ENCODE results near the gene VCAN. TPM values are rescaled to one million over a fixed set of nuclear protein-coding genes. Genes with fewer than 3 reads are reported as not detected.

The VCAN gene
- total RNA-seq, 1 experiment from 2014 or later: 0.72 TPM

DNA sequence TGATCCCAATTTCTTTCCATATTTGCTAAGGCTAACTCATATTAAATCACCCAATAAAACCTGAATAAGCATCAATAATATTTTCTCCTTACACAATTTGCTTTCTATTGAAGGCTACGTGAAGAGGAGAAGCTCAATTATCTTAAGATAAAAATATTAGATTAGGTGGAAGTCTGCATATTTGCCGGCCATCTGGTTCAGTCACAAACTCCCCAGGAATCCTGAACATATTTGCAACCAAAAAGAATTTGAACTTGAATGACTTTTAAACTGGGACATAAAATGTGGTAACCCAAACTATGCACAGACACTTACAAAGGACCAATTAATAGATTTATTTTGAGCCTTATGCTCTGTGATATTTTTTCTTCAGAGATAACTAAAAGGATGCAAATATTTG lies 156.8 kb downstream of the VCAN start:
- no peaks in the 10 kb centered on the region for H3K36me3 ChIP-seq (ENCODE audit: control insufficient read depth, insufficient read depth, low read length)
- ATAC-seq (no peak), DNase-seq (ENCODE audit: low read depth, low spot score) (no peak)
- ChIA-PET CTCF (no interaction called here), POLR2A (no interaction called here)
- H3K4me1 ChIP-seq (ENCODE audit: control insufficient read depth, insufficient read depth, low read length): no peaks in the 10 kb centered on the region
- no peaks in the 10 kb centered on the region for H3K9me3 ChIP-seq (ENCODE audit: control insufficient read depth, insufficient read depth, low read depth, low read length)
- H3K27ac ChIP-seq (ENCODE audit: low read length): no peak overlapping the region
- BruUV-seq (replicated peaks): no TSS peak
- in situ Hi-C loops (cut with HindIII; ENCODE audit: low pct_unique_long_range_greater_than_20kb, low sequenced_read_pairs) (no loop called here), intact Hi-C loops (cut with micrococcal nuclease; ENCODE audit: unreplicated experiment) (no loop called here)
- H3K27me3 ChIP-seq (ENCODE audit: control insufficient read depth, insufficient read depth, low read length): no peaks in the 10 kb centered on the region
- TF ChIP-seq POLR2AphosphoS5 (IDR thresholded peaks at IDR 0.05; ENCODE audit: low read depth, low read length) (no peak), TCF7L2 (IDR thresholded peaks at IDR 0.05; ENCODE audit: low read depth, low read length) (no peak), SIN3A (IDR thresholded peaks at IDR 0.05; ENCODE audit: borderline replicate concordance, insufficient read depth, low read depth, low read length) (no peak)
- TF ChIP-seq, protein P1, sequence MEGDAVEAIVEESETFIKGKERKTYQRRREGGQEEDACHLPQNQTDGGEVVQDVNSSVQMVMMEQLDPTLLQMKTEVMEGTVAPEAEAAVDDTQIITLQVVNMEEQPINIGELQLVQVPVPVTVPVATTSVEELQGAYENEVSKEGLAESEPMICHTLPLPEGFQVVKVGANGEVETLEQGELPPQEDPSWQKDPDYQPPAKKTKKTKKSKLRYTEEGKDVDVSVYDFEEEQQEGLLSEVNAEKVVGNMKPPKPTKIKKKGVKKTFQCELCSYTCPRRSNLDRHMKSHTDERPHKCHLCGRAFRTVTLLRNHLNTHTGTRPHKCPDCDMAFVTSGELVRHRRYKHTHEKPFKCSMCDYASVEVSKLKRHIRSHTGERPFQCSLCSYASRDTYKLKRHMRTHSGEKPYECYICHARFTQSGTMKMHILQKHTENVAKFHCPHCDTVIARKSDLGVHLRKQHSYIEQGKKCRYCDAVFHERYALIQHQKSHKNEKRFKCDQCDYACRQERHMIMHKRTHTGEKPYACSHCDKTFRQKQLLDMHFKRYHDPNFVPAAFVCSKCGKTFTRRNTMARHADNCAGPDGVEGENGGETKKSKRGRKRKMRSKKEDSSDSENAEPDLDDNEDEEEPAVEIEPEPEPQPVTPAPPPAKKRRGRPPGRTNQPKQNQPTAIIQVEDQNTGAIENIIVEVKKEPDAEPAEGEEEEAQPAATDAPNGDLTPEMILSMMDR (IDR thresholded peaks at IDR 0.05): no peak
- TF ChIP-seq, protein P2, sequence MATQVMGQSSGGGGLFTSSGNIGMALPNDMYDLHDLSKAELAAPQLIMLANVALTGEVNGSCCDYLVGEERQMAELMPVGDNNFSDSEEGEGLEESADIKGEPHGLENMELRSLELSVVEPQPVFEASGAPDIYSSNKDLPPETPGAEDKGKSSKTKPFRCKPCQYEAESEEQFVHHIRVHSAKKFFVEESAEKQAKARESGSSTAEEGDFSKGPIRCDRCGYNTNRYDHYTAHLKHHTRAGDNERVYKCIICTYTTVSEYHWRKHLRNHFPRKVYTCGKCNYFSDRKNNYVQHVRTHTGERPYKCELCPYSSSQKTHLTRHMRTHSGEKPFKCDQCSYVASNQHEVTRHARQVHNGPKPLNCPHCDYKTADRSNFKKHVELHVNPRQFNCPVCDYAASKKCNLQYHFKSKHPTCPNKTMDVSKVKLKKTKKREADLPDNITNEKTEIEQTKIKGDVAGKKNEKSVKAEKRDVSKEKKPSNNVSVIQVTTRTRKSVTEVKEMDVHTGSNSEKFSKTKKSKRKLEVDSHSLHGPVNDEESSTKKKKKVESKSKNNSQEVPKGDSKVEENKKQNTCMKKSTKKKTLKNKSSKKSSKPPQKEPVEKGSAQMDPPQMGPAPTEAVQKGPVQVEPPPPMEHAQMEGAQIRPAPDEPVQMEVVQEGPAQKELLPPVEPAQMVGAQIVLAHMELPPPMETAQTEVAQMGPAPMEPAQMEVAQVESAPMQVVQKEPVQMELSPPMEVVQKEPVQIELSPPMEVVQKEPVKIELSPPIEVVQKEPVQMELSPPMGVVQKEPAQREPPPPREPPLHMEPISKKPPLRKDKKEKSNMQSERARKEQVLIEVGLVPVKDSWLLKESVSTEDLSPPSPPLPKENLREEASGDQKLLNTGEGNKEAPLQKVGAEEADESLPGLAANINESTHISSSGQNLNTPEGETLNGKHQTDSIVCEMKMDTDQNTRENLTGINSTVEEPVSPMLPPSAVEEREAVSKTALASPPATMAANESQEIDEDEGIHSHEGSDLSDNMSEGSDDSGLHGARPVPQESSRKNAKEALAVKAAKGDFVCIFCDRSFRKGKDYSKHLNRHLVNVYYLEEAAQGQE (IDR thresholded peaks at IDR 0.05; ENCODE audit: insufficient read depth in 1 of 2, low read depth in 2 of 2, low read length in 1 of 2): no peak
- H3K4me3 ChIP-seq (ENCODE audit: low read depth in 2 of 2, low read length in 2 of 2): no peak overlapping the region

Other genes starting within 250 kb of the VCAN start
- 0.13 TPM for gene HAPLN1, start 249.1 kb downstream of the VCAN start, total RNA-seq (2021; ENCODE audit: unreplicated experiment)